Caco-2 (cell line): ENCODE data around the gene VENTX. TPM values are rescaled to one million over a fixed set of nuclear protein-coding genes. Genes with fewer than 3 reads are reported as not detected.

Source experiments
- BruUV-seq: library from RNA; stranded (reverse); fragments of 400-500 nt; replicated peaks from 2 replicates; lab custom pipeline; 2021; lab: Mats Ljungman, UMichigan
- CTCF ChIA-PET: fragments of 300-600 bp; sonication (Branson Sonifier 250); formaldehyde crosslinking; loops from one replicate; lab custom pipeline; 2022; ENCODE audit warnings: antibody characterized with exemption; lab: Charles Lee
- POLR2A ChIA-PET: fragments of 300-600 bp; sonication (Branson Sonifier 250); formaldehyde crosslinking; loops from one replicate; lab custom pipeline; 2022; ENCODE audit warnings: antibody characterized with exemption; lab: Charles Lee
- DNase-seq, 2 experiments: peaks; one replicate each; pipeline versions ENCODE4 v3.0.0 to v3.0.0-alpha.2; 2020 to 2022
- H3K27me3 ChIP-seq: replicated peaks from 2 replicates; pipeline ENCODE4 v1.6.0; 2011; ENCODE audit warnings: low read length; ENCODE audit not compliant: control insufficient read depth, insufficient read depth
- H3K36me3 ChIP-seq: 2 replicates; pipeline ENCODE4 v1.5.1; 2011; ENCODE audit warnings: low read length; ENCODE audit not compliant: control insufficient read depth, insufficient read depth
- H3K4me1 ChIP-seq: fragments of 250-450 bp; sonication (Bioruptor Pico); 2 replicates; pipeline ENCODE4 v1.5.1; 2020; ENCODE audit warnings: mild to moderate bottlenecking
- H3K4me3 ChIP-seq: 2 replicates; pipeline ENCODE4 v1.5.1; 2011; ENCODE audit warnings: low read depth, mild to moderate bottlenecking, control low read depth, low read length
- H3K9me3 ChIP-seq: fragments of 250-450 bp; sonication (Bioruptor Pico); 2 replicates; pipeline ENCODE4 v1.5.1; 2020; ENCODE audit warnings: mild to moderate bottlenecking, moderate library complexity
- H3K27ac Mint-ChIP-seq: one replicate; pipeline ENCODE4 v1.8.0; 2022; ENCODE audit warnings: mixed read lengths; ENCODE audit not compliant: unreplicated experiment
- H3K27me3 Mint-ChIP-seq: one replicate; pipeline ENCODE4 v1.8.0; 2022; ENCODE audit warnings: mixed read lengths; ENCODE audit not compliant: insufficient read depth, unreplicated experiment
- H3K36me3 Mint-ChIP-seq: one replicate; pipeline ENCODE4 v1.8.0; 2022; ENCODE audit warnings: mild to moderate bottlenecking, mixed read lengths; ENCODE audit not compliant: insufficient read depth, unreplicated experiment
- H3K4me1 Mint-ChIP-seq: one replicate; pipeline ENCODE4 v1.8.0; 2022; ENCODE audit warnings: low read depth, mixed read lengths; ENCODE audit not compliant: unreplicated experiment
- H3K4me3 Mint-ChIP-seq: one replicate; pipeline ENCODE4 v1.8.0; 2022; ENCODE audit warnings: mild to moderate bottlenecking, moderate library complexity, mixed read lengths; ENCODE audit not compliant: unreplicated experiment
- H3K9me3 Mint-ChIP-seq: one replicate; pipeline ENCODE4 v1.8.0; 2022; ENCODE audit warnings: mixed read lengths; ENCODE audit not compliant: unreplicated experiment
- CTCF ChIP-seq, 2 experiments: fragments of 200-600 bp in 1 of 2; IDR thresholded peaks; 1 replicate in 1 of 2; 2 replicates in 1 of 2; pipeline versions ENCODE4 v1.5.1 to v1.8.0; 2011 to 2022; ENCODE audit warnings: antibody characterized with exemption in 1 of 2, control low read depth in 1 of 2, inconsistent platforms in 1 of 2, low read depth in 1 of 2, low read length in 1 of 2, mild to moderate bottlenecking in 1 of 2, moderate library complexity in 1 of 2; ENCODE audit not compliant: insufficient read depth in 1 of 2, severe bottlenecking in 1 of 2, unreplicated experiment in 1 of 2
- intact Hi-C: fragments of 100-400 bp; cut with micrococcal nuclease; formaldehyde crosslinking; loops from one replicate; pipeline ENCODE4 v1.10.0; 2022; ENCODE audit not compliant: unreplicated experiment
- total RNA-seq: library from RNA; stranded (reverse); gene quantifications from 2 replicates; pipeline ENCODE4 v1.2.3, GENCODE V29; 2022

The VENTX gene
- total RNA-seq, 1 experiment from 2014 or later, result not detected

- no peak for TF ChIP-seq CTCF (IDR thresholded peaks at IDR 0.05; ENCODE audit: insufficient read depth in 1 of 2, low read depth in 1 of 2, low read length in 1 of 2, severe bottlenecking in 1 of 2, unreplicated experiment in 1 of 2)
- no peak for DNase-seq
- no TSS peak for BruUV-seq
- Mint-ChIP-seq H3K4me3 (no peak overlapping the region), H3K9me3 (no peaks in the 10 kb centered on the region), H3K36me3 (no peaks in the 10 kb centered on the region), H3K4me1 (peaks cover 7% of the 10 kb centered on the region), H3K27ac (no peak overlapping the region), H3K27me3 (no peaks in the 10 kb centered on the region)
- intact Hi-C loops, result no loop called here
- no peaks in the 10 kb centered on the region for H3K36me3 ChIP-seq
- POLR2A ChIA-PET, result no interaction called here
- CTCF ChIA-PET, result interaction anchor here (0.7 kb wide), 1 partner anchor 10 kb away, joined by 3 read pairs; no protein-coding TSS in a partner anchor
- H3K27me3 ChIP-seq, result no peaks in the 10 kb centered on the region
- peaks cover 12% of the 10 kb centered on the region for H3K4me1 ChIP-seq
- no peak overlapping the region for H3K4me3 ChIP-seq
- no peaks in the 10 kb centered on the region for H3K9me3 ChIP-seq
These were observed 13.9 kb downstream of the VENTX start for GRCh38 chr10:133251388-133252222.

- no TSS peak for BruUV-seq
- intact Hi-C loops, result no loop called here
- Histone ChIP-seq H3K4me3 (no peak overlapping the region), H3K36me3 (no peaks in the 10 kb centered on the region), H3K9me3 (no peaks in the 10 kb centered on the region), H3K4me1 (peaks cover 10% of the 10 kb centered on the region), H3K27me3 (no peaks in the 10 kb centered on the region)
- H3K4me1 Mint-ChIP-seq, result peaks cover 8% of the 10 kb centered on the region
- no peak for DNase-seq
- H3K9me3 Mint-ChIP-seq, result no peaks in the 10 kb centered on the region
- H3K36me3 Mint-ChIP-seq, result no peaks in the 10 kb centered on the region
- no peak overlapping the region for H3K4me3 Mint-ChIP-seq
- CTCF ChIA-PET, result interaction anchor here (0.7 kb wide), 1 partner anchor 9 kb away, joined by 3 read pairs; no protein-coding TSS in a partner anchor
- POLR2A ChIA-PET, result no interaction called here
- H3K27ac Mint-ChIP-seq, result no peak overlapping the region
- no peak for TF ChIP-seq CTCF (IDR thresholded peaks at IDR 0.05; ENCODE audit: insufficient read depth in 1 of 2, low read depth in 1 of 2, low read length in 1 of 2, severe bottlenecking in 1 of 2, unreplicated experiment in 1 of 2)
- no peaks in the 10 kb centered on the region for H3K27me3 Mint-ChIP-seq
These were observed 14.5 kb downstream of the VENTX start for GRCh38 chr10:133252223-133252552.

GRCh38 chr10:133253361-133253955 is 15.8 kb downstream of the VENTX start:
- Mint-ChIP-seq H3K4me3 (no peak overlapping the region), H3K27ac (no peak overlapping the region), H3K27me3 (no peaks in the 10 kb centered on the region), H3K36me3 (no peaks in the 10 kb centered on the region), H3K9me3 (no peaks in the 10 kb centered on the region), H3K4me1 (peaks cover 14% of the 10 kb centered on the region)
- ChIA-PET CTCF (no interaction called here), POLR2A (no interaction called here)
- DNase-seq, result no peak
- Histone ChIP-seq H3K9me3 (no peaks in the 10 kb centered on the region), H3K27me3 (no peaks in the 10 kb centered on the region), H3K36me3 (no peaks in the 10 kb centered on the region), H3K4me3 (no peak overlapping the region), H3K4me1 (peaks cover 13% of the 10 kb centered on the region; the same call in 1 of the 2 replicates)
- intact Hi-C loops, result no loop called here
- BruUV-seq, result no TSS peak
- no peak for TF ChIP-seq CTCF (IDR thresholded peaks at IDR 0.05; ENCODE audit: insufficient read depth in 1 of 2, low read depth in 1 of 2, low read length in 1 of 2, severe bottlenecking in 1 of 2, unreplicated experiment in 1 of 2)
